ENCODE measurements around the gene IL1R1. TPM values are rescaled to one million over a fixed set of nuclear protein-coding genes. Genes with fewer than 3 reads are reported as not detected.

IL1R1 gene
- total RNA-seq, 5 donors from 2014 or later (not counting 1 experiment from before 2014, with no cell fraction given) = 0.43 to 4.5 (median 1.7) TPM

DNA sequence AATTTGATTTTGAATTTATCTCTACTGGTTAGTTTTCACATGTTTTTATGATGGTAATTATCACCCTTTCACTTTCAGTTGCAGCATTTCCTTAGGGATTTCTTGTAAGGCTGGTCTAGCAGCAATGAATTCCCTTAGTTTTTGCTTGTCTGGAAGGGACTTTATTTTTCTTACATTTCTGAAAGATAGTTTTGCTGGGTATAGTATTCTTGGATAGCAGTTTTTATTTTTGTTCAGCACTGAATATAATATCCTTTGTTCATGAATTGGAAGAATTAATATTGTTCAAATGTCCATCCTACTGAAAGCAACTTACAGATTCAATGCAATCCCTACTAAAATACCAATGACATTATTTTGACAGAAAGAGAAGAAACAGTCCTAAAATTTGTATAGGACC lies 74.5 kb downstream of the IL1R1 start:
- Histone ChIP-seq H3K36me3 (ENCODE audit: control insufficient read depth in 2 of 2, extremely low read depth in 1 of 2, insufficient read depth in 1 of 2, low read length in 1 of 2) (no peaks in the 10 kb centered on the region), H3K9me3 (peaks cover 3% of the 10 kb centered on the region), H3K4me1 (ENCODE audit: control insufficient read depth in 1 of 2, extremely low read depth in 1 of 2, insufficient read depth in 2 of 2, low read length in 2 of 2) (peaks cover 2 to 10% of the 10 kb centered on the region in 2 experiments), H3K27me3 (replicated peaks in 1 of 2; ENCODE audit: control insufficient read depth in 2 of 2, extremely low read depth in 1 of 2, insufficient read depth in 2 of 2, low read length in 1 of 2) (no peaks in the 10 kb centered on the region), H3K27ac (ENCODE audit: low read length) (no peak overlapping the region), H3K4me3 (ENCODE audit: control insufficient read depth in 1 of 2, extremely low read depth in 1 of 2, low read length in 1 of 2) (no peak overlapping the region)
- peaks cover 10 to 38% (median 27%) of the 10 kb centered on the region in 3 donors for H3K9me3 Mint-ChIP-seq
- H3K27me3 Mint-ChIP-seq = no peaks in the 10 kb centered on the region
- H3K27ac Mint-ChIP-seq = peak overlapping the region in 1 of 2 donors; percentile 12
- CTCF ChIA-PET = interaction anchor here in 1 of 2 donors (1.0 kb wide), 1 partner anchor 197 kb away, joined by 3 read pairs; no protein-coding TSS in a partner anchor
- H3K4me1 Mint-ChIP-seq = peaks cover 17 to 18% (median 18%) of the 10 kb centered on the region in 3 donors
- DNase-seq (no peak), ATAC-seq (replicated peaks in 1 of 4) (no peak)
- POLR2A ChIA-PET = no interaction called here
- peaks cover 24% of the 10 kb centered on the region for H3K36me3 Mint-ChIP-seq
- H3K4me3 Mint-ChIP-seq = no peak overlapping the region

DNA sequence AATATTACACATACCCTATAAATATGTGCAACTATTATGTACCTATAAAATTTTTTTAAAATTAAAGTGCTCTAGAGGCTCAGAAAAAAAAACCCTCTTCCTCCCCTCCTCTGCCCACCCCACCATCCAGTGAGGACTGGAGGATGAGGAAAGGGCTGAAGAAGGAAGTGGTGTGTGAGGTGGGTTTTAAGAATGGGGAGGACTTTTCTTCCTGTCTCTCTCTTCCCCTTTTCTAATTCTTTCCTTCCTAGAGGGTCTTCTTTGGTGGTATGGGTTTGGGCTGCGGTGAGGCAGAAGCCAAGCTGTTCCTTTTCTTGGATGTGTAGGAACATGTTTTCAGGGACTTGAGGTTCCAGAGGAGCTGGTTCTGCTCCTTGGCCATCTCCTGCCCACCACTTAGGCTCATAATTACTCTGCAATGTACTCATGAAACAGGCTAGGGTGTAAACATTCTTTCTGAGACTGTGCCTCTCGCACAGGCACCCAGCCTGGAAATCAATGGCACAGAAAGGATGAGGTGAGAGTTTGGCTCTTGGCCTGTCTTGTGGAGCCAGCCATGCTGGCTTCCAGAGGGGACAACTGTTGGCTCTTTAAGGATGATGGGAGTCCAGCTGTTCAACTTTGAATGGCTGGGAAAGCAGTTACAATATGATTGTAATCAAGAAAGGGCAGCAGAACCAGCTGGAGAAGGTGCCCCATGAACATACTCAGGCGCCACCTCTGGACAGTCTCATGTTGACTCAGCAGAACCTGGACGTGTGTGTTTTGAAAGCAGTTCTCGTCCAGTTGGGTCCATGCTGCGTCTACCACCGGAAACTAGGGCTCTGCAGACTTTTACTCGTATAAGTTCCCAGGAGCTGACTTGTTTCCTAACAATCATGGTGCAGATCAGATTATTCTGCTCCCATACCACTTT lies 82.5 kb downstream of the IL1R1 start:
- H3K27me3 ChIP-seq (replicated peaks in 1 of 2; ENCODE audit: control insufficient read depth in 2 of 2, extremely low read depth in 1 of 2, insufficient read depth in 2 of 2, low read length in 1 of 2) = no peaks in the 10 kb centered on the region
- no peak for DNase-seq
- H3K4me3 ChIP-seq (ENCODE audit: control insufficient read depth in 1 of 2, extremely low read depth in 1 of 2, low read length in 1 of 2) = no peak overlapping the region
- no peak overlapping the region for H3K27ac ChIP-seq (ENCODE audit: low read length)
- Mint-ChIP-seq H3K9me3 (no peaks in the 10 kb centered on the region), H3K27me3 (peaks cover 0 to 4% of the 10 kb centered on the region in 2 donors), H3K36me3 (no peaks in the 10 kb centered on the region), H3K27ac (peak overlapping the region in 1 of 2 donors; percentile 8), H3K4me1 (peaks cover 13 to 34% (median 30%) of the 10 kb centered on the region in 3 donors), H3K4me3 (no peak overlapping the region)
- peaks cover 0 to 12% of the 10 kb centered on the region in 2 experiments for H3K4me1 ChIP-seq (ENCODE audit: control insufficient read depth in 1 of 2, extremely low read depth in 1 of 2, insufficient read depth in 2 of 2, low read length in 2 of 2)
- ATAC-seq (replicated peaks in 1 of 4) = no peak
- no peaks in the 10 kb centered on the region for H3K36me3 ChIP-seq (ENCODE audit: control insufficient read depth in 2 of 2, extremely low read depth in 1 of 2, insufficient read depth in 1 of 2, low read length in 1 of 2)
- ChIA-PET CTCF (no interaction called here), POLR2A (no interaction called here)
- no peaks in the 10 kb centered on the region for H3K9me3 ChIP-seq
- 90% methylated on average over 6 of the region's 8 CpGs for WGBS (ENCODE audit: insufficient coverage)

DNA sequence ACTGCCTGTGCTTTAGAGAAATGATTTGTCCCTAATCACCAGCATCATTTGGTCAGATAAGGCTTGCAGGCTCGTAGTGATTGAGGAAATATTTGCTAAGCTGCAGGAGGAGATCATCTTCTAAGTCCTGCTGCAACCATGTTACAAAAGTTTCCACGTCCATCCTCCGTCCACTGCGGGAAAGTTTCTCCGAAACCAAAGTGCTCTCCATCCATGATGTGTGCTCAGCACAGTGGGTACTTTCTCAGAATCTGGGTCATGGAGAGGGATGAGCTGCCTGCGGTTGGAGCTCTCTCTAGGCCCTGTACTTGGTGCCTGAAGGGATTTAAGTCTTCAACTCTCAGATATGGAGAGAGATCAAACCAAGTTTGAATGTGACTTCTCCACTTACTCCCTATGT lies 83.6 kb downstream of the IL1R1 start:
- no peak for ATAC-seq (replicated peaks in 1 of 4)
- peaks cover 0 to 12% of the 10 kb centered on the region in 2 experiments for H3K4me1 ChIP-seq (ENCODE audit: control insufficient read depth in 1 of 2, extremely low read depth in 1 of 2, insufficient read depth in 2 of 2, low read length in 2 of 2)
- peaks cover 13 to 34% (median 30%) of the 10 kb centered on the region in 3 donors for H3K4me1 Mint-ChIP-seq
- H3K36me3 Mint-ChIP-seq = no peaks in the 10 kb centered on the region
- no peaks in the 10 kb centered on the region for H3K27me3 ChIP-seq (replicated peaks in 1 of 2; ENCODE audit: control insufficient read depth in 2 of 2, extremely low read depth in 1 of 2, insufficient read depth in 2 of 2, low read length in 1 of 2)
- H3K4me3 Mint-ChIP-seq = no peak overlapping the region
- H3K9me3 Mint-ChIP-seq = no peaks in the 10 kb centered on the region
- WGBS (ENCODE audit: insufficient coverage) = 96% methylated on average over 5 of the region's 6 CpGs
- CTCF ChIA-PET = interaction anchor here in 1 of 2 donors (0.6 to 0.7 kb wide), 2 partner anchors 35 to 220 kb away, joined by 3 read pairs; no protein-coding TSS in a partner anchor
- H3K27ac ChIP-seq (ENCODE audit: low read length) = no peak overlapping the region
- no peak for DNase-seq
- H3K27ac Mint-ChIP-seq = peak overlapping the region; percentile 73 to 91
- no peaks in the 10 kb centered on the region for H3K9me3 ChIP-seq
- H3K36me3 ChIP-seq (ENCODE audit: control insufficient read depth in 2 of 2, extremely low read depth in 1 of 2, insufficient read depth in 1 of 2, low read length in 1 of 2) = no peaks in the 10 kb centered on the region
- peaks cover 0 to 4% of the 10 kb centered on the region in 2 donors for H3K27me3 Mint-ChIP-seq
- POLR2A ChIA-PET = interaction anchor here in 1 of 2 donors (1.1 kb wide), 1 partner anchor 15 kb away, joined by 3 read pairs; no protein-coding TSS in a partner anchor
- H3K4me3 ChIP-seq (ENCODE audit: control insufficient read depth in 1 of 2, extremely low read depth in 1 of 2, low read length in 1 of 2) = no peak overlapping the region

DNA sequence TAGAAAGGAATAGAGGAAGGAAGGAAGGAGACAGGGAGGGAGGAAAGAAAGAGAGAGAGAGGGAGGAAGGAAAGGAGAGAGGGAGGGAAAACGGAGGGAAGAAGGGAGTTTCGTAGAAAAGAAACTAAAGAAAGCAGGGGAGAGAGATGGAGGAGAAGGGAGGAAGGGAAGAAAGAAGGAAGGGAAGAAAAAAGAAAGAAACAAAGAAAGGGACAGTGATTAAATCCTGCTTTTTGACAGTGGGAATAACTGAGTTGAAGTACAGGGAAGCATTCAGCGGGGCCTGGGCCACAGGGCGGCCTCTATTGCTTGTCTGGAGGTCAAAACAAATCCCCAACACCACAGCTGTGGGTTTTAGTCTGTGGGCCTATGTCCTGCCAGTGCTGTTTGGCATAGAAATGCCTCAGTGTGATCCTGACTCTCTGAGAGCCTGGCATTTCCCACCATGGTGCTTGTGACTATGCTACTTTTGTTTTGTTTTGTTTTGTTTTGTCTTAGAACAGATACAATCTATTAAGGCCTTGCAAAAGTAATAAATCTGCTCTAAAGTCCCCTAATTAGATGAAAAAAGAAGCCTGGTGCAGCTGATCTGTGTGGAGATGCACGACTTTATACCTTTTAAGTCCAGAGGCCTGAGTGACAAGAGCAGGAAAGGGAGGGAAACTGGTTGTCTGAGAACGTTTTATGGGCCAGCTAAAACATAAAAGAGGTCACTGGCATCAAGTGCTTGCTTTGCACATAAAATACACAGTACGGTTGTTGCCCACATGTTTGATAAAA lies 84.3 kb downstream of the IL1R1 start:
- no peak for ATAC-seq (replicated peaks in 1 of 4)
- no peaks in the 10 kb centered on the region for H3K27me3 ChIP-seq (replicated peaks in 1 of 2; ENCODE audit: control insufficient read depth in 2 of 2, extremely low read depth in 1 of 2, insufficient read depth in 2 of 2, low read length in 1 of 2)
- POLR2A ChIA-PET = interaction anchor here in 1 of 2 donors (1.1 kb wide), 1 partner anchor 15 kb away, joined by 3 read pairs; no protein-coding TSS in a partner anchor
- peak overlapping the region; percentile 62 for H3K27ac ChIP-seq (ENCODE audit: low read length)
- Mint-ChIP-seq H3K4me3 (no peak overlapping the region), H3K4me1 (peaks cover 13 to 34% (median 30%) of the 10 kb centered on the region in 3 donors), H3K27me3 (peaks cover 0 to 4% of the 10 kb centered on the region in 2 donors), H3K36me3 (no peaks in the 10 kb centered on the region), H3K27ac (peak overlapping the region; percentile 77 to 91), H3K9me3 (no peaks in the 10 kb centered on the region)
- no peak for DNase-seq
- CTCF ChIA-PET = interaction anchor here in 1 of 2 donors (0.7 kb wide), 1 partner anchor 221 kb away, joined by 3 read pairs; no protein-coding TSS in a partner anchor
- no peaks in the 10 kb centered on the region for H3K36me3 ChIP-seq (ENCODE audit: control insufficient read depth in 2 of 2, extremely low read depth in 1 of 2, insufficient read depth in 1 of 2, low read length in 1 of 2)
- H3K9me3 ChIP-seq = no peaks in the 10 kb centered on the region
- peaks cover 0 to 12% of the 10 kb centered on the region in 2 experiments for H3K4me1 ChIP-seq (ENCODE audit: control insufficient read depth in 1 of 2, extremely low read depth in 1 of 2, insufficient read depth in 2 of 2, low read length in 2 of 2)
- H3K4me3 ChIP-seq (ENCODE audit: control insufficient read depth in 1 of 2, extremely low read depth in 1 of 2, low read length in 1 of 2) = no peak overlapping the region
- 89% methylated on average over 5 of the region's 7 CpGs for WGBS (ENCODE audit: insufficient coverage)

DNA sequence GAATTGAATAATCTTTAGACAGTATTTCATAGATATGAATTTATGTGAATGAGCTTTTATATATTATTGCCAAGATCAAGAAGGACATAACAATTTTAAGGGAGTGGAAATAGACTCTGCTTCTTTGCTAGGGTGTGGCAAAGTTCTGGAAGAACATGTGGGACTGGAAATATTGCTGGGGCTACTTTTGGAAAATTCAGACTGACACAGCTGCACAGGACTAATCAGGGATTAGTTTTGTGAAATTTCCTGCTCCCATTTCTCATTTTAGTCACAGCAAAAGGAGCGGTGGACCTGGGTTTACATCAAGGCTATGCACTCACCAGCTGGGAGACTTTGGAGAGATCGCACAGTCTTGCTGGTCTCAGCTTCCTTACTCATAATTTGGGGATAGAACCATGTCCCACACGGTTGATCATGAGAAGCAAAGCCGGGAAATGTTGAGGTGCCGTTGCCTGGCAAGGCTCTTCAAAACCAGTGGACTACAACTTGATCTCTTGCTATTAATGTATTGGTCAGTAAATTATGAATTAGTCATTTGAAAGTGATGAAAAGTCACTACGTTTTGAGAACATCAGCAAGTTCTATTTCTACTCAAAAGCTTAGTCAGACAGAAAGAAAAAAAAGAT lies 86.7 kb downstream of the IL1R1 start:
- Histone ChIP-seq H3K36me3 (ENCODE audit: control insufficient read depth in 2 of 2, extremely low read depth in 1 of 2, insufficient read depth in 1 of 2, low read length in 1 of 2) (no peaks in the 10 kb centered on the region), H3K4me1 (ENCODE audit: control insufficient read depth in 1 of 2, extremely low read depth in 1 of 2, insufficient read depth in 2 of 2, low read length in 2 of 2) (peaks cover 0 to 12% of the 10 kb centered on the region in 2 experiments), H3K27ac (ENCODE audit: low read length) (no peak overlapping the region), H3K4me3 (ENCODE audit: control insufficient read depth in 1 of 2, extremely low read depth in 1 of 2, low read length in 1 of 2) (no peak overlapping the region), H3K9me3 (no peaks in the 10 kb centered on the region), H3K27me3 (replicated peaks in 1 of 2; ENCODE audit: control insufficient read depth in 2 of 2, extremely low read depth in 1 of 2, insufficient read depth in 2 of 2, low read length in 1 of 2) (no peaks in the 10 kb centered on the region)
- Mint-ChIP-seq H3K36me3 (no peaks in the 10 kb centered on the region), H3K4me1 (peaks cover 13 to 38% (median 37%) of the 10 kb centered on the region in 3 donors), H3K9me3 (no peaks in the 10 kb centered on the region), H3K27me3 (no peaks in the 10 kb centered on the region), H3K4me3 (no peak overlapping the region), H3K27ac (peak overlapping the region in 1 of 2 donors; percentile 15)
- ATAC-seq (replicated peaks in 1 of 4) (no peak), DNase-seq (no peak)
- CTCF ChIA-PET = interaction anchor here in 1 of 2 donors (0.7 to 1.4 kb wide), 3 partner anchors 11 to 225 kb away, joined by 3 read pairs; no protein-coding TSS in a partner anchor
- POLR2A ChIA-PET = no interaction called here
- WGBS (ENCODE audit: insufficient coverage) = 20% methylated on average over 1 of the region's 6 CpGs
